ENCODE data around the gene CDC25A. TPM values are rescaled to one million over a fixed set of nuclear protein-coding genes. Genes with fewer than 3 reads are reported as not detected.
A peak's percentile ranks its signal among the peaks of the same experiment; 100 is the strongest.

CDC25A gene
- total and polyA plus RNA-seq, 8 donors, result 2.8 to 8.9 (median 6.7) TPM

- H3K4me1 ChIP-seq, result peaks cover 5 to 11% of the 10 kb centered on the region in 2 donors
- H3K27ac ChIP-seq, result peak overlapping the region in 1 of 2 donors; percentile 6
- H3K4me3 ChIP-seq, result no peak overlapping the region
- ATAC-seq (peak; percentile 98), DNase-seq (peak; percentile 61 to 84 (median 73))
- no peaks in the 10 kb centered on the region for H3K36me3 ChIP-seq
- TF ChIP-seq CTCF (IDR thresholded peaks at IDR 0.05), result peak; percentile 57 to 82
- no peaks in the 10 kb centered on the region for H3K27me3 ChIP-seq
- intact Hi-C loops (cut with DNase I), result loop anchor here in 1 of 2 donors (10.0 kb wide), 1 partner anchor 306 kb away; no protein-coding TSS in a partner anchor
- no peaks in the 10 kb centered on the region for H3K9me3 ChIP-seq
Observed at GRCh38 chr3:48151058-48151806, 37.0 kb downstream of the CDC25A start.

GRCh38 chr3:48143992-48144391, 44.2 kb downstream of the CDC25A start:
- DNase-seq, result no peak
- TF ChIP-seq CTCF (IDR thresholded peaks at IDR 0.05), result no peak
- H3K27me3 ChIP-seq, result no peaks in the 10 kb centered on the region
- H3K4me1 ChIP-seq, result no peaks in the 10 kb centered on the region
- no peak for ATAC-seq
- intact Hi-C loops (cut with DNase I), result no loop called here
- no peak overlapping the region for H3K4me3 ChIP-seq
- no peaks in the 10 kb centered on the region for H3K9me3 ChIP-seq
- no peak overlapping the region for H3K27ac ChIP-seq
- H3K36me3 ChIP-seq, result no peaks in the 10 kb centered on the region

- Histone ChIP-seq H3K27ac (no peak overlapping the region), H3K4me1 (no peaks in the 10 kb centered on the region), H3K4me3 (no peak overlapping the region), H3K27me3 (no peaks in the 10 kb centered on the region), H3K36me3 (no peaks in the 10 kb centered on the region), H3K9me3 (no peaks in the 10 kb centered on the region)
- ATAC-seq (no peak), DNase-seq (no peak)
- intact Hi-C loops (cut with DNase I), result no loop called here
- TF ChIP-seq CTCF (IDR thresholded peaks at IDR 0.05), result no peak
Observed at GRCh38 chr3:48143567-48143966, 44.6 kb downstream of the CDC25A start.

- Histone ChIP-seq H3K27me3 (no peaks in the 10 kb centered on the region), H3K9me3 (no peaks in the 10 kb centered on the region), H3K27ac (no peak overlapping the region), H3K4me3 (no peak overlapping the region), H3K36me3 (no peaks in the 10 kb centered on the region), H3K4me1 (no peaks in the 10 kb centered on the region)
- DNase-seq (no peak), ATAC-seq (no peak)
- TF ChIP-seq CTCF (IDR thresholded peaks at IDR 0.05), result no peak
- intact Hi-C loops (cut with DNase I), result no loop called here
Observed at GRCh38 chr3:48142316-48142870, 45.8 kb downstream of the CDC25A start.

- Histone ChIP-seq H3K4me1 (no peaks in the 10 kb centered on the region), H3K27ac (no peak overlapping the region), H3K36me3 (no peaks in the 10 kb centered on the region), H3K27me3 (no peaks in the 10 kb centered on the region), H3K4me3 (no peak overlapping the region), H3K9me3 (no peaks in the 10 kb centered on the region)
- ATAC-seq (no peak), DNase-seq (no peak)
- intact Hi-C loops (cut with DNase I), result no loop called here
- no peak for TF ChIP-seq CTCF (IDR thresholded peaks at IDR 0.05)
Observed at GRCh38 chr3:48141604-48142137, 46.5 kb downstream of the CDC25A start.

Measured in left lung (tissue), 10 donors.